ENCODE results near the gene SLC16A7. TPM values are rescaled to one million over a fixed set of nuclear protein-coding genes. Genes with fewer than 3 reads are reported as not detected.
A peak's percentile ranks its signal among the peaks of the same experiment; 100 is the strongest.

The SLC16A7 gene
- total RNA-seq, 1 donor, result 170 TPM

DNA sequence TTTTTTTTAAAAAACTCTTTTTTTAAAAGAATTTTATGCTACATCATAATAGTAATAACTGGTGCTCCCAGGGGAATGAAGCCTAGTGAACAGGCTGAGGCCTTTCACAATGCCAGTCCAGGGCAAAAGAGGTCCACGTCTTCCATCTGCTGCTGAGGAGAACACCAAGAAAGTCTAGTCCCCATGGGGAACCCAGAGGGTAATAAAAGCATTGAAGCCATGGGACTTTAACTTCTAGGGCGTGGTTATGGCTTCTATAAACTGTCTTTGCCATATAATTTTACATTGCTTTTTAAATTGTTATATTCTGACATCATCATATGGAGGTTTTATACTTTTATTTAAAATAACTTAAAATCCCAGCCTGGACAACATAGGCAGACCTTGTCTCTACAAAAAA is 64.3 kb downstream of the SLC16A7 start:
- no peak overlapping the region for H3K4me3 ChIP-seq (ENCODE audit: low read depth, low read length)
- no peak for DNase-seq (ENCODE audit: low read depth)
- TF ChIP-seq, protein P1, sequence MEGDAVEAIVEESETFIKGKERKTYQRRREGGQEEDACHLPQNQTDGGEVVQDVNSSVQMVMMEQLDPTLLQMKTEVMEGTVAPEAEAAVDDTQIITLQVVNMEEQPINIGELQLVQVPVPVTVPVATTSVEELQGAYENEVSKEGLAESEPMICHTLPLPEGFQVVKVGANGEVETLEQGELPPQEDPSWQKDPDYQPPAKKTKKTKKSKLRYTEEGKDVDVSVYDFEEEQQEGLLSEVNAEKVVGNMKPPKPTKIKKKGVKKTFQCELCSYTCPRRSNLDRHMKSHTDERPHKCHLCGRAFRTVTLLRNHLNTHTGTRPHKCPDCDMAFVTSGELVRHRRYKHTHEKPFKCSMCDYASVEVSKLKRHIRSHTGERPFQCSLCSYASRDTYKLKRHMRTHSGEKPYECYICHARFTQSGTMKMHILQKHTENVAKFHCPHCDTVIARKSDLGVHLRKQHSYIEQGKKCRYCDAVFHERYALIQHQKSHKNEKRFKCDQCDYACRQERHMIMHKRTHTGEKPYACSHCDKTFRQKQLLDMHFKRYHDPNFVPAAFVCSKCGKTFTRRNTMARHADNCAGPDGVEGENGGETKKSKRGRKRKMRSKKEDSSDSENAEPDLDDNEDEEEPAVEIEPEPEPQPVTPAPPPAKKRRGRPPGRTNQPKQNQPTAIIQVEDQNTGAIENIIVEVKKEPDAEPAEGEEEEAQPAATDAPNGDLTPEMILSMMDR (IDR thresholded peaks at IDR 0.05; ENCODE audit: insufficient read depth, low read length), result no peak

GRCh38 chr12:59660921-59661597 is 65.2 kb downstream of the SLC16A7 start:
- DNase-seq (ENCODE audit: low read depth), result no peak
- TF ChIP-seq, protein P1 (IDR thresholded peaks at IDR 0.05; ENCODE audit: insufficient read depth, low read length), result no peak
- no peak overlapping the region for H3K4me3 ChIP-seq (ENCODE audit: low read depth, low read length)

- no peak overlapping the region for H3K4me3 ChIP-seq (ENCODE audit: low read depth, low read length)
- no peak for DNase-seq (ENCODE audit: low read depth)
- TF ChIP-seq, protein P1 (IDR thresholded peaks at IDR 0.05; ENCODE audit: insufficient read depth, low read length), result no peak
These were observed 68.7 kb downstream of the SLC16A7 start for GRCh38 chr12:59664495-59664894.

DNA sequence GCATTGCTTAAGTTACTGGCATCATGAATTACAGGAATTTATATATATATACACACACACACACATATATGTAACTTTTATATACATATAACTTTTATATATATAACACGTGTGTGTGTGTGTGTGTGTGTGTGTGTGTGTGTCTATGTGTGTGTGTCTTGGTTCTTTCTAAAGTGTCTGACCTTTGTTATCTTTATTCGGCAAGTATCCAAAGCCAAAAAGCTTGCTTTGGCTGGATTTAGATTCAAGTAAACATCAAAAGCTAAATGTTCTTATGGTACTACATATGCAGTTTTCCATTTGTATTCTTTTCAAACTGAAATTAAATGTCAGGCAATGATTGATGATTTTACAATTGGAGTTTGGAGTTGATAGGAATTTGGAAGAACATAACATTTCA is 69.9 kb downstream of the SLC16A7 start:
- H3K4me3 ChIP-seq (ENCODE audit: low read depth, low read length), result no peak overlapping the region
- TF ChIP-seq, protein P1 (IDR thresholded peaks at IDR 0.05; ENCODE audit: insufficient read depth, low read length), result no peak
- DNase-seq (ENCODE audit: low read depth), result peak; percentile 22

DNA sequence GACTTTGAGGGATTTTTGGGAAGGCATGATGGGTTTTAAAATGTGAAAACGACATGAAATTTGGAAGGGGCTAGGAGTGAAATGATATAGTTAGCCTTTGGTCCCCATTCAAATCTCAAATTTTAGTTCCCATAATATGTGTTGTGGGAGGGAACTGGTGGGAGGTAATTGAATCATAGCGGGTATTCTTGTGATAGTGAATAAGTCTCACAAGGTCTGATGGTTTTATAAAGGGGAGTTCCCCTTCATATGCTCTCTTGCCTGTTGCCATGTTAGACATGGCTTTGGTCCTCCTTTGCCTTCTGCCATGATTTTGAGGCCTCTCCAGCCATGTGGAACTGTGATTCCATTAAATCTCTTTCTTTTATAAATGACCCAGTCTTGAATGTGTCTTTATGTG is 72.8 kb downstream of the SLC16A7 start:
- TF ChIP-seq, protein P1 (IDR thresholded peaks at IDR 0.05; ENCODE audit: insufficient read depth, low read length), result no peak
- no peak for DNase-seq (ENCODE audit: low read depth)
- H3K4me3 ChIP-seq (ENCODE audit: low read depth, low read length), result no peak overlapping the region

DNA sequence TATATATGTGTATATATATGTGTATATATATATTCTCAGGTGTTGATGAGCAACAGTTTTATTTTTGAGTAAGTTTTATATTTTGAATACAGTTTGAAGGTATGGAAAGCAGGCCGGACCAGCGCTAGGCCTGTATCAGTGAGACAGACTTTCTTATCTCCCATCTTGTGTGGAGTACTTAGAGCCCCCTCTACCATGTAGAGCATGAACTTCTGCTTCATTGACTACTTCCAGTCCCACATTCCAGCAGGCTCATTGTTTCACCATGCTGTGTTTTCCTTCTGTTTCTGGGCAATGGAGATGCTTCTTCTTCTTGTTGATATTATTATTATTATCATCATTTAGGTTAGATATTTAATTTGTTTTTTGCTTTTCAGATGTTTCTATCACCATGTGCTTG is 76.4 kb downstream of the SLC16A7 start:
- no peak for DNase-seq (ENCODE audit: low read depth)
- H3K4me3 ChIP-seq (ENCODE audit: low read depth, low read length), result no peak overlapping the region
- TF ChIP-seq, protein P1 (IDR thresholded peaks at IDR 0.05; ENCODE audit: insufficient read depth, low read length), result no peak

DNA sequence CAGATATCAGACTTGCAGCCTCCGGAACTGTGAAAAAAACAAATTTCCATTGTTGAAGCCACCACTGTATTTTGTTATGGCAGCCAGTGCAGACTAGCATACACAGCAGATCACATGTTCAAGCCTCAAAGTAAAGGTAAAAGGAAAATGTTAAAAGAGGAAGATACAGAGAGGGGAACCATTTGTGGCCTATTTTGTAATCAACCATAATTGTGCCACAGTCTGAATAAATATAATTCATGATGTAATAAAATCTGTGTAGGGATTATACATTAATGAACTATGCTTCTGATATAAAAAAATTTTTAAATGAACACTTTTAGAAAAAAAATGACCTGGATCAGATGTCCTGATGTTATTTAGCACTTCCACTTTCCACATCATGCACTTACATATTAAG is 79.6 kb downstream of the SLC16A7 start:
- TF ChIP-seq, protein P1 (IDR thresholded peaks at IDR 0.05; ENCODE audit: insufficient read depth, low read length), result no peak
- H3K4me3 ChIP-seq (ENCODE audit: low read depth, low read length), result no peak overlapping the region
- no peak for DNase-seq (ENCODE audit: low read depth)

All from fibroblast of the aortic adventitia (primary cell).